ENCODE data around the gene GRM4.
"Not testable (repeated sequence)": the region's sequence is repeated elsewhere in the genome, so short reads cannot be mapped to it uniquely, and the experiment has no call there.

Gene GRM4

GRCh38 chr6:34146021-34146782 lies at the start of gene GRM4:
Gene GRM4 (minus strand): TSS chr6:34146087. CDS start chr6:34133496, 12,591 bp downstream.
- peak in 1 of 3 experiments; percentile 50 for DNase-seq

- DNase-seq: no peak
These were observed 48.9 kb upstream of the GRM4 start for GRCh38 chr6:34194772-34195171.

GRCh38 chr6:34190504-34191122 lies 44.7 kb upstream of the GRM4 start:
- no peak for DNase-seq

DNA sequence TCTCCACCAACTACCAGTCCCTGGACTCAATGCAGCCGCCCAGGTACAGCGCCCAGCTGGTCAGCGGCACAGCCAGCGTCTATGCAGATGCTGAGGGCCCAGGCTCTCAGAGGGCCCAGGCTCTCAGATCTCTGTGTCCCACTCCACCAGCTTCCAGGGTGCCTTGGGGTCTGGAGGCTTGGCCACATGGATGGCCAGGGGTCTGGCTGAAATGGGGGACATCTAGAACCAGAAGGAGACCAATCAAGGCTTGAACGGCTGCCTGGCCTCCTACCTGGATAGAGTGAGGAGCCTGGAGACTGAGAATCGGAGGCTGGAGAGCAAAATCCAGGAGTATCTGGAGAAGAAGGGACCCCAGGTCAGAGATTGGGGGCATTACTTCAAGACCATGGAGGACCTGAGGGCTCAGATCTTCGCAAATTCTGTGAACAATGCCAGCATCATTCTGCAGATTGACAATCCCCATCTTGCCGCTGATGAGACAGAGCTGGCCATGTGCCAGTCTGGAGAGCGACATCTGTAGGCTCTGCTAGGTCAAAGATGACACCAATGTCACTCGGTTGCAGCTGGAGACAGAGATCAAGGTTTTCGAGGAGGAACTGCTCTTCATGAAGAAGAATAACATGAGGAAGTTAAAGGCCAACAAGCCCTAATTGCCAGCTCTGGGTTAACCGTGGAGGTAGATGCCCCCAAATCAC lies 44.1 kb upstream of the GRM4 start:
- DNase-seq: no peak

DNA sequence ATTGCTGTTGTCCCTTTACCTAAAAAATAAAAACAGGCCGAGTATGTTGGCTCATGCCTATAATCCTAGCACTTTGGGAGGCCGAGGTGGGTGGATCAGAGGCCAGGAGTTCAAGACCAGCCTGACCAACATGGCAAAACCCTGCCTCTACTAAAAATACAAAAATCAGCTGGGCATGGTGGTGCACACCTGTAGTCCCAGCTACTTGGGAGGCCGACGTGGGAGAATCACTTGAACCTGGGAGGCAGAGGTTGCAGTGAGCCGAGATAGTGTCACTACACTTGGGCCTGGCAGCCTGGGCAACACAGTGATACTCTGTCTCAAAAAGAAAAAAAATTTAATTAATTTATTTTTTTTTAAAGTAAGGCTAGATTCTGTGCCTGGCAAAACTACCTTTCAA lies 38.8 kb upstream of the GRM4 start:
- DNase-seq: not testable (repeated sequence)

GRCh38 chr6:34182751-34183531 lies 37.1 kb upstream of the GRM4 start:
- DNase-seq: no peak

DNA sequence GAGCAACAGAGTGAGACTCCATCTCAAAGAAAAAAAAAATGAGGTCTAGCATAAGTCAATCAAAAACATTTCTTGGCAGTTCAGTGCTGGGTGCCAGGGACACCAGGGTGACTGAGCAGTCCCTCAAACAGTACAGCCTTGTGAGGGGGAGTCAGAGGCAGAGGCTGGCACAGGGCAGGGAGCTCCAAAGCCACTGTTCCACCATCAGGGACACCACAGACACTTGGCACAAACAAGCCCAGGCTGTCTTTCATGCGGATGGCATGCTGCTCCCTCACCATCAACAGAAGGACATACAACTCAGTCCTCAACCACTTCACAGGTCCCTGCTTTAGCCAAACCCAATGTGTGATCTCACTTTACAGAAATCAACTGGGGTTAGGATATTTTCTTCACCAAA lies 36.0 kb upstream of the GRM4 start:
- DNase-seq: no peak

DNA sequence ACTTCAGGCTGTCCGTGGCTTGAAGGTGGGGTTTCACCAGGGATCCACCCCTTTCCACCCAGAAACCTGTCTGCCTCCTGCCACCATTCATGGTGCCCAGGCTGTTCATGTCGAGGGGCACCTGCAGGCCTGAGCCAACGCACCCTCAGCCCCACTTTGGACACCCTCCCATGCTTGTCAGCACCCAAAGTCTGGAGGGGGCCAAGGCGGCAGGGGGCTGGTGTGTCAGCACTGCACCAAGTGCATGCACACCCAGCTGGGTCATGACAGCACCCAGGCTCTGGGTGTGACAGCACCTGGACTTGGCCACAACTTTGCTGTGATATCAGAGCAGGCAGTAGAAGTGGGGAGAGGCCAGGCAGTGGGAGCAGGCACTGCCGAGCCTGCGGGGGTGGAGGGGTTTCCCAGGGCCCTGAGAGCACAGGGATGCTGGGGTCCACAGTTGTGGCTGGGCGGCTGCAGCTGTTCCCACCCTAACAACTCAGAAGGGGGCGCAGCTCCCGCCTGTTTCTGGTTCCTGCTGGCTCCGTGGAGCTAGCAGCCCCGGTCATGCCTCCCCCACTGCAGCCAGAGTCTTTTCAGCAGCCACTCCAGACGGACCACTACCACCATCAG lies 33.3 kb upstream of the GRM4 start:
- DNase-seq: no peak

DNA sequence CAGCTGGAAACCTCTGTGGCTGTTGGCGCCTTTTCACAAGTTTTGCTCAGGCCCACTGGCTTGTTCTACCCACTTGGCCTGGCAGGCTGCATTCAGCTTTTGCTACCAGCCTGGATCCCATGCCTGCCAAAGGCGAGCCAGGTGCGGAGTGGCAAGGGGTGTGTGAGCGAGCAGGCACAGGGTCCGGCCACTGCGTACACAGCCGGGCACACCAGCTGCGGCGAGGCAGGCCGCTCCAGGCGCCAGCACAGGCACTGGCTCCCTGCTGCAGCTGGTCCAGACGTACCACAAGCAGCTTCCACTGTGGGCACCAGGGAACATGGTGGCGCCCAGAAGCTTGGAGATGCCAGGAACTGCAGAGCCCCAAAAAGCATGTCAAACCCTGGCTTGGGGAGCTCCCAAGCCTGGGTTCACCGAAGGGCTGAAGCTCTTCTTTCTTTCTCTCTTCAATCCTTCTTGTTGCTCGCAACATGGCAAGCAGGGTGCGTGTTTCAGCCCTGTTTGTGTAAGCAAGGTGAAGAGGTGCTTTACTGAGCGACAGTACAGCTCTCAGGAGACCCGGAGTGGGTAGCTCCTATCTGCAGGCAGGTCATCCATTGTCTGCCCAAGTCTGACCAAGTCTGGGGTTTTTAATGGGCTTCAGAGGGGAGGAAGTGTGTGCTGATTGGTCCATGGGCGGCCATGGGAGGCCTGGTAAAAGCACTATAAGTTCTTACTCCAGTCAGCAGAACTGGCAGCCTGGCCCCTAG lies 32.6 kb upstream of the GRM4 start:
- no peak for DNase-seq

- peak in 1 of 3 experiments; percentile 27 for DNase-seq
These were observed 31.3 kb upstream of the GRM4 start for GRCh38 chr6:34177181-34177591.

DNA sequence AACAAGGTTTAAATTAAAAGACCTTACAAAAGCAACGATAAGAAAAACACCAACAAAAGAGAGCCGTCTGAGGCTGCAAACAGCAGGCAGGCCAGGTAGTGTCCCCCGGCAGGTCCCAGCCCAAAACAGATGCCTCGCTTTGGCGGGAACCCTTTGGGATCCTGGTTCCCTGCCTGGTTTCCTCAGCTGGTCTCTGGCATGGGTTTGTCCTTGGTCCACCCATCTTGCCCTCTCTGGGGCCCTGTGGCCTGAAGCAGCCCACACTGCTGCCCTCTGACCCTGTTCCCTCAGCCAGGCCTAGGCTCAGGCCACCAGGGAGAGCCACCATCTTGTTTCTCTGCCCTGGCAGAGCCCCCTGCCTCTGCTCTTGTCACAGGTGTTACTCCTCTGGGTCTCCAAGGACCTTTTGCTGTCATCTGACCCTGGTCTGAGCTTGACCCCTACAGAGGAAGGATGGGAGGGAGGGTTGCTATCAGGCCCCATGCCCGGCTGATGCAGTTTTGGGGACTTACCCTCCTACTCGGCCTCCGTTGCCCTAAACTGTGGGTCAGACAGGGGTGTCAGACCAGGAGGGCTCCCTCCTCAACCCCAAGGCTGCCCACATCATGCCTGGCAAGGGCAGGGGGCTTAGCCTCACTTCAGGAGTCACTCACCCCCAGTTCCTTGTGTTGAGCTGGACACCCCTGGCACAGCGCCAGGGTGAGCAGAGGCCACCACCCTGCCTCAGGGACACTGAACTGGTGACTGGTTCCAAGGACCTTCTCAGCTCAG lies 30.6 kb upstream of the GRM4 start:
- no peak for DNase-seq

DNA sequence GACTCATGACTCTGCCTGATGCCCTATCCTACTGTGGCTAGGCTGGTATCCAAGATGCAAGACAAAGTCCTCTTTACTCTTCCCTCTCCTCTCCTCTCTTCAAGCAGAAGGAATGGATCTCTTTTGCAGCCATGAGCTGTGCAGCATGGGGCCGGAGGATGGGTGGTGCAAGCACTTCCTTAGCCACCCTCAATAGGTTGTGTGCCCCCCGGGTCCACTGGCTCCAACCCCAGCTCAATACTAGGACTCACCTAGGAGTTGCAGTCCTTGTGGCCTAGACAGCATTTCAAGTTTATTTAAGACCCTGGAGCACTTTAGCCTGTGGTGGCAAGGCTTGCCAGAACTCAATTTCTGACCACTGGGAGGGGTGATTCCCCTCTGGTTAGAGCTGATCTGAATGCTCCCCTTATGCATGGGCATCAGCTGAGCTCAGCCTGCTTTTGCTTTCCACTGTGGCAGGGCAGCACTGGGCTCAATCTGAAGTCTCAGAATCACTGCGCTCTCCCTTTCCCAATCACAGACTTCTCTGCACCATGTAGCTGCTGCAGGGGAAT lies 29.0 kb upstream of the GRM4 start:
- no peak for DNase-seq

GRCh38 chr6:34172961-34173775 lies 27.3 kb upstream of the GRM4 start:
- DNase-seq: no peak

DNA sequence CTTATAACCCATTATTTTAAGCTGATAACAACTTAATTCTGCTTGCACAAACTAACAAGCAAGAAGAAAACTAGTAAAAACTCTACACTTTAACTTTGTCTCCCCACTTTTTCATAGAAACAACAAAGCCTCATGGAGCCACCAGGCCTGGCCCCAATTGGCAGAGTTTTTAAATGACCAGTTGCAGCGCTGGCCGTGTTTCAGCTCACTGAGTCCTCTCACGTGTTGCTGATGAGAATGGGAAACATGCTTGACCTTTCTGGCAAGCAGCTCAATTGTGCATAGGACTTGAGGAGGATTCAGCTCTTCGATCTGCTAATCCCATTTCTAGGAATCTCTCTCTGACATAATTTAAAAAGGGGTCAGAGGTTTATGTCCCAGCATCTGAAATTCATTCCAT lies 24.5 kb upstream of the GRM4 start:
- DNase-seq: no peak

GRCh38 chr6:34169897-34170296 lies 24.0 kb upstream of the GRM4 start:
- no peak for DNase-seq

DNA sequence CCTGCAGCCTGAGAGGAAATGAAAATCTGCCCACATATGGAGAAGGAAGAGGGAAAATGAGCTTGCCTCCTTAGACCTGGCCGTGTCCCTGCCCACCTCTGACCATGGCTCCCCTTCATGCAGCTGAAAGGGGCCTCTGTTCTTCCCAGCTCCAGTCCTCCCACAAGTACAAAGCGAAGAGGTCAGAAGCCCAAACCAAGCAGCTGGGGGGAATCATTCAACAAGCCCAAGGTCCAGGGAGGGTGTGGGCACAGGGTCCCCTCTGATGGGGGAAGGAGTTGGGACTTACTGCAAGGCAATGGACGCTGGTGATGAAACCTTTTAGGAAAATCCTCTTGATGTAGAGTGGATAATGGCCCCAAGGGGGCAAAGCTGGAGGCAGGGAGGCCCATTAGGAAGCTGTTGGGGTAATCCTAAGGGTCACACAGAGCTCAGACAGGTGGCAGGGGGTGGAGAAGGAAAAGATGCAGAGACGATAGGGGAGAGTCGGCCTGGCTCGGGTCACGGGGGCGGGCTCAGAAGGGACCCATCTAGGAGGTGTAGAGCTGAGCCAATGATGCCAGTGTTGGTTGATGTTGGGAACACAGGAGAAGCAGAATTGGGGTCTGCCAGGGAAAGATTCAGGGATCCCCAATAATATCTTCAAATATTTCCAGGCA lies 16.1 kb upstream of the GRM4 start:
- DNase-seq: no peak

DNA sequence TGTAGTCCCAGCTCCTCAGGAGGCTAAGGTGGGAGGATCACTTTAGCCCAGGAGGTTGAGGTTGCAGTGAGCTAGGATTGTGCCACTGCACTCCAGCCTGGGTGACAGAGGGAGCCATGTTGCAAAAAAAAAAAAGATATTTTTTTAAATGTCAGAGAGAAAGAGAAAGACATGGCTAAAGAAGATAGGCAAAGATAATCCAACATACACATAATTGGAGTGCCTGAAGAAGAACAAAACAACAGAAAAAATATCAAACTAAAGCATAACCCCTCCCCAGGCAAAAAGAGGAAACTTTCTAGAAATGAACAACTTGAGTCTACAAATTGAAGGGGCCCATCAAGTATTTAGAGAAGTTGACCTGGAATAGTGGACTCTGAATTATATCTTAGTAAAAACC lies 14.0 kb upstream of the GRM4 start:
- DNase-seq: no peak

GRCh38 chr6:34158876-34159275 lies 13.0 kb upstream of the GRM4 start:
- DNase-seq: no peak

GRCh38 chr6:34157851-34158250 lies 12.0 kb upstream of the GRM4 start:
- no peak for DNase-seq
